ENCODE results near the gene XKR8.

DNA sequence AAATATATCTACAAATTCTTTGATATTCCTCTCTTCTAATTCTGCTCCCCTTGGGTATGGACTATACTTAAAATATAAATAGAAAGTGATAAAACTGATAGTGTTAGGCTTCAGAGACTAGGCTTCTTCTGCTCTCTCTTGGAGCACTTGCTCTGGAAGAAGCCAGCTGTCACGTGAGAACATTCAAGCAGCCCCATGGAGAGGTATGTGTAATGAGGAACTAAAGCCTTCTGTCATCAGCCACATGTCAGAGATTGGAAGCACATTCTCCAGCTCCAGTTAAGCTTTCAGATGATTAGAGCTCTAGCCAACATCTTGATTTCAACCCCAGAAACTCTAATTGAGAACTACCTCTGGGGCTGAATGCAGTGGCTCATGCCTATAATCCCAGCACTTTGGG is 34.3 kb downstream of the XKR8 start:
- TF ChIP-seq SUZ12 (IDR thresholded peaks at IDR 0.05; ENCODE audit: extremely low read depth, insufficient read depth, insufficient read length) (no peak), YY1 (IDR thresholded peaks at IDR 0.05; ENCODE audit: insufficient read depth, insufficient read length) (no peak)

Data from NT2/D1 (cell line).